Sigmoid colon (tissue), 4 donors: ENCODE measurements around the gene BCL2A1.

Experiments
- POLR2A ChIP-seq, 2 donors: fragments of 450-650 bp; IDR thresholded peaks; one replicate each; pipeline ENCODE4 v1.6.1; 2016; ENCODE audit warnings: antibody characterized with exemption in 2 of 2, mild to moderate bottlenecking in 2 of 2, moderate library complexity in 2 of 2
- POLR2AphosphoS5 ChIP-seq, 4 donors: sonication (generic); formaldehyde crosslinking; IDR thresholded peaks; one replicate each; pipeline ENCODE4 v1.6.1; 2017; ENCODE audit warnings: antibody characterized with exemption in 4 of 4
- TF ChIP-seq, protein P1 (sequence below), 4 experiments: fragments of 450-650 bp in 3 of 4; fragments of 200-600 bp in 1 of 4; IDR thresholded peaks; one replicate each; pipeline ENCODE4 v1.5.1; 2016 to 2019; ENCODE audit warnings: antibody characterized with exemption in 4 of 4, mild to moderate bottlenecking in 3 of 4, moderate library complexity in 2 of 4

DNA sequence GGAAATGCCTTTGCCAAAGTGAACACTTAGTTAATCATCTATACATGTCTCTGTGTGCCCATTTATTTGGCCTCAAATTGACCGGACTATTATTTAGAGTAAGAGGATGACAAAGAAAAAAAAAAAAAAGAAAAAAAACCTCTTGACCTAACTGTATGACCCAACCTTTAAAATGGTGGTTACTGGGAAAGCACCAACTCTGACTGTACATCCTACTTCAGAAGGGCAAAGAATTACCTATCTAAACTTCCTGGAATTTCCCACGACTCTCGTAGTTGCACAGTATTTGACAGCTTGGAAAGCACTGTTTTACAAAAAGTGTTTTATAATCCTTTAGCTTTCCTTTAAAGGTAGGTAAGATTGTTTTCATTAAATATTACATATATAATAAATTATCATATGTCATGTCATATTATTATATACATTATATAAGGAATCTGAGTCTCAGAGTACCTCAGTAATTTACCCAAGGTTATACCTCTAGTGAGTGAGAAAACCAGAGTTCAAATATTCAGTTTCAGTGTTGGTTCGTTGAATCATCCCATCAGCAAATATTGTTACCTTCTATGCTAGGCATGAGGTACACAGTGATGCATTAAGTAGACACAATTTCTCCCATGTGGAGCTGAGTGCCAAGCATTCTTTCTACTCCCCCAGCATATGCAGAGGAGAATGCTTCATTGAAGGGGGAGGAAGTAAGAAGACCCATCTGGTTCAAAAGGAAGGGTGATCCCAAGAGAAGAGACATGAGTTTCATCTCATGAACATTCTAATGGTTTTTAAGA is 5.0 kb downstream of the BCL2A1 start:
- TF ChIP-seq, protein P1, sequence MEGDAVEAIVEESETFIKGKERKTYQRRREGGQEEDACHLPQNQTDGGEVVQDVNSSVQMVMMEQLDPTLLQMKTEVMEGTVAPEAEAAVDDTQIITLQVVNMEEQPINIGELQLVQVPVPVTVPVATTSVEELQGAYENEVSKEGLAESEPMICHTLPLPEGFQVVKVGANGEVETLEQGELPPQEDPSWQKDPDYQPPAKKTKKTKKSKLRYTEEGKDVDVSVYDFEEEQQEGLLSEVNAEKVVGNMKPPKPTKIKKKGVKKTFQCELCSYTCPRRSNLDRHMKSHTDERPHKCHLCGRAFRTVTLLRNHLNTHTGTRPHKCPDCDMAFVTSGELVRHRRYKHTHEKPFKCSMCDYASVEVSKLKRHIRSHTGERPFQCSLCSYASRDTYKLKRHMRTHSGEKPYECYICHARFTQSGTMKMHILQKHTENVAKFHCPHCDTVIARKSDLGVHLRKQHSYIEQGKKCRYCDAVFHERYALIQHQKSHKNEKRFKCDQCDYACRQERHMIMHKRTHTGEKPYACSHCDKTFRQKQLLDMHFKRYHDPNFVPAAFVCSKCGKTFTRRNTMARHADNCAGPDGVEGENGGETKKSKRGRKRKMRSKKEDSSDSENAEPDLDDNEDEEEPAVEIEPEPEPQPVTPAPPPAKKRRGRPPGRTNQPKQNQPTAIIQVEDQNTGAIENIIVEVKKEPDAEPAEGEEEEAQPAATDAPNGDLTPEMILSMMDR (IDR thresholded peaks at IDR 0.05), result no peak
- TF ChIP-seq POLR2A (IDR thresholded peaks at IDR 0.05) (no peak), POLR2AphosphoS5 (IDR thresholded peaks at IDR 0.05) (no peak)
